Peyer's patch (tissue), 4 donors: ENCODE results near the gene WIPF3.
A peak's percentile ranks its signal among the peaks of the same experiment; 100 is the strongest.

Experiments
- POLR2A ChIP-seq, 2 donors: fragments of 450-650 bp; IDR thresholded peaks; one replicate each; pipeline ENCODE4 v1.5.1; 2017; ENCODE audit warnings: antibody characterized with exemption in 2 of 2, mild to moderate bottlenecking in 2 of 2, moderate library complexity in 2 of 2
- TF ChIP-seq, protein P1 (sequence below), 6 experiments: fragments of 450-650 bp in 4 of 6; fragments of 200-600 bp in 2 of 6; sonication (generic) in 1 of 6; IDR thresholded peaks; one replicate each; pipeline ENCODE4 v1.5.1; 2017 to 2019; ENCODE audit warnings: antibody characterized with exemption in 6 of 6, mild to moderate bottlenecking in 3 of 6, moderate library complexity in 1 of 6

DNA sequence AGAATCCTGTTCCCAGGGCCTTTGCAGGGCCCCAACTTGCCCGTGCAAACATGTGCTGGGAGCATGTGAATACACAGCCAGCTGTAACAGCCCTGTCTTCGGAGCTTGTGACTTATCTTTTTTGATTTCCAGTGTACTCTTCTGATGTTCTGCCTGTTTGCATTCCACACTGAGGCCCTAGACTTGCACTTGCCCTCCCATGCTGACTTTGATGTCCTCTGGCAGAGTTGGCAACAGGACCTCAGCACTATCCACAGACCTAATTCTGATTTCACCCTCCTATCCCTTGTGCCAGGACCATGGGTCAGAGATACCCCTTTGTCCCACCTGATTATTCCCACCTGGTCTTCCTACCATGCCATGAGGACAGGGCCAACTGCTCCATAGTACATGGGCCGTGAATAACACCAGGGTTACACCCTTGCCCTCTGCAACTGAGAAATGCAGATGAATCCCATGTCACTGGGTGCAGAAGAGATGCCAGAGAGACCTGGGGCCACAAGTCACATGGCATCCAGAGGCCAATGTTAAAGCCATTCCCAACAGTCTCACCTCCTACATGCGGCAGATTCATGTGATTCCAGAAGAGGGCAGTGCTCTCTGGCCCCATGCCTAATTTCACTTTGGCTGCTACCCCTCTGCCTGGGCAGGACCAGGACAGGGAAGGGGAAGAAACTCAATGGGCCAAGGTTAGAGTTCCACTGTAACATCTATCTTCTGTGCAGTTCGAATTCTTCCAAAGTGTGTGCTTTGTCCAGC, 140.3 kb downstream of the WIPF3 start:
- TF ChIP-seq, protein P1, sequence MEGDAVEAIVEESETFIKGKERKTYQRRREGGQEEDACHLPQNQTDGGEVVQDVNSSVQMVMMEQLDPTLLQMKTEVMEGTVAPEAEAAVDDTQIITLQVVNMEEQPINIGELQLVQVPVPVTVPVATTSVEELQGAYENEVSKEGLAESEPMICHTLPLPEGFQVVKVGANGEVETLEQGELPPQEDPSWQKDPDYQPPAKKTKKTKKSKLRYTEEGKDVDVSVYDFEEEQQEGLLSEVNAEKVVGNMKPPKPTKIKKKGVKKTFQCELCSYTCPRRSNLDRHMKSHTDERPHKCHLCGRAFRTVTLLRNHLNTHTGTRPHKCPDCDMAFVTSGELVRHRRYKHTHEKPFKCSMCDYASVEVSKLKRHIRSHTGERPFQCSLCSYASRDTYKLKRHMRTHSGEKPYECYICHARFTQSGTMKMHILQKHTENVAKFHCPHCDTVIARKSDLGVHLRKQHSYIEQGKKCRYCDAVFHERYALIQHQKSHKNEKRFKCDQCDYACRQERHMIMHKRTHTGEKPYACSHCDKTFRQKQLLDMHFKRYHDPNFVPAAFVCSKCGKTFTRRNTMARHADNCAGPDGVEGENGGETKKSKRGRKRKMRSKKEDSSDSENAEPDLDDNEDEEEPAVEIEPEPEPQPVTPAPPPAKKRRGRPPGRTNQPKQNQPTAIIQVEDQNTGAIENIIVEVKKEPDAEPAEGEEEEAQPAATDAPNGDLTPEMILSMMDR (IDR thresholded peaks at IDR 0.05): peak in 3 of 6 experiments; percentile 9 to 33 (median 15)
- TF ChIP-seq POLR2A (IDR thresholded peaks at IDR 0.05): no peak
